NCI-H2107 (cell line): Measurements from ENCODE around the gene ZNF512B.
"Not testable (repeated sequence)": the region's sequence is repeated elsewhere in the genome, so short reads cannot be mapped to it uniquely, and the experiment has no call there.

ENCODE experiments used
- DNase-seq: peaks from one replicate; lab custom pipeline; 2025; lab: John Stamatoyannopoulos, UW

The ZNF512B gene

DNA sequence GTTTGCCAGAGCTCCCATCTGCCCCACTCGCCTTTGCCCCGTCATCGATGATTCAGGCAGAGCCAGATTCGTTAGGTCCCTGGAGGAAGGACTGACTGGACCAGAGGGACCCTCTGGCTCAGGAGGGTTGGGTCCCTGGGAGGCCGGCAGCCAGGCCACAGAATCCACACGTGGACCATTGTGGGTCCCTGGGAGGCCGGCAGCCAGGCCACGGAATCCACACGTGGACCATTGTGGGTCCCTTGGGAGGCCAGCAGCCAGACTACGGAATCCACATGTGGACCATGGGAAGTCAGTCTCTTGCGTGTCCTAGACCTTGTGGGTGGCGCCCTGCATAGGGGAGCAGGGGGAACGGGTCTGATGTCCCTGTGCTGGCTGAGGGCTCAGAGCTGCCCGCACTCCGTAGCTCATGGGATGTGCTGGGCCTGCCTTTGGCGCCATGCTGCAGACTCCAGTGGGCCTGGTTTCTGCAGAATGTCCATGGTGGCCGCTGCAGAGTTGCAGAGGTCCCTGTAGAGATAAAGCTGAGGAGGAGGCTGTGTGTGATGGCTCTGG lies 37.0 kb downstream of the ZNF512B start:
- no peak for DNase-seq

DNA sequence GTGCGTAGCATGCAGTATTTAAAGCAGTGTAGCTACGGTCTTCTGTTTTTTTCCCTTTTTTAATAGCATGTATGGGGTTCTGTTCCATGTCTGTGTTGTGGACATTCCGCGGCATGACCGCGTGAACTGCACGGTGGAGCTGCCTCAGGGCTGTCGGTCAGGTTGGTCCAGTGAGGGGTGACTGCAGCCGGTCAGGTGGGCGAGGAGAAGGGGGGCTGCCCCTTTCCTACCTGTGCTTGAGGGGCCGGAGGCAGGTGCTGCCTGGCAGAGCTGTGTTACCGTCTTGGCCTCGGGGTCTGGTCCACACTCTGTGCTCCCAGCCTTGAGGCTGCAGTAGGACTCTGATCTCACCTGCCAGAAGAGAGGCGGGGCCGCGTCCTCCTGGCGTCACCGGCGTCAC lies 38.0 kb downstream of the ZNF512B start:
- DNase-seq: no peak

DNA sequence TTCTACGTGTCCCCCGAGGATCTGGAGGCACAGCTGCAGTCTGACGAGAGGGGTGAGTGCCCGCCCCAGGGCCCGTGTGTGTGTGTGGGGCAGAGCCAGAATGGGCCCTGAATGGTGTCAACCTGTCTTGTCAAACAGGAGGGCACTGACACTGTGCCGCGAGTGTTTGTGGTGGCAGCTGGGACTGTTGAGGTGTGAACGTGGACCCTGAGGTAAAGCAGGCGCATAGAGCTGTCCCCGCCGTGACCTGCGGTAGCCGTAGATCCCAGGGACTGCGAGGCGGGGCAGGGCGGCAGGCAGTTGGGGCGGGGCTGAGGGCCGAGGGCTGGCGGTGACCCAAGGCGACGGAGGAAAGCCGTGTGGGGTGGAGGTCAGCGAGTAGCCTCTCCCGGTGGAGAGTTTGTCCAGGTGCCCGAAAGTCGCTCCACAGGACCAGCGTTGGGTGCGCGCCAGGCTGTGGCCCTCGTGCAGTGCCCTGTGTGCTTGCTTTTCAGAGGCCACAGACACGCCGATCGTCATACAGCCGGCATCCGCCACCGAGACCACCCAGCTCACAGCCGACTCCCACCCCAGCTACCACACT lies 38.7 kb downstream of the ZNF512B start:
- no peak for DNase-seq

DNA sequence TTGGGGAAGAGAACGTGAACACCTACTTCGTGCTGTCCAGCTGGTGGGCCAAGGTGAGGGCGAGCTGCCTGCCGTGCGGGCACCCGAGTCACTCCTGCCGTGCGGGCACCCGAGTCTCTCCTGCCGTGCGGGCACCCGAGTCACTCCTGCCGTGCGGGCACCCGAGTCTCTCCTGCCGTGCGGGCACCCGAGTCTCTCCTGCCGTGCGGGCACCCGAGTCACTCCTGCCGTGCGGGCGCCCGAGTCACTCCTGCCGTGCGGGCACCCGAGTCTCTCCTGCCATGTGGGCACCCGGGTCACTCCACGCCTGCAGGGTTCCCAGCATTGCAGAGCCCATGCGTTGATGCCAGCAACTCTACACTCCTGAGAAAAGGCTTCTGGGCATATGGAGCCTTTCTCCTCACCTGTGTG lies 40.3 kb downstream of the ZNF512B start:
- DNase-seq: not testable (repeated sequence)

DNA sequence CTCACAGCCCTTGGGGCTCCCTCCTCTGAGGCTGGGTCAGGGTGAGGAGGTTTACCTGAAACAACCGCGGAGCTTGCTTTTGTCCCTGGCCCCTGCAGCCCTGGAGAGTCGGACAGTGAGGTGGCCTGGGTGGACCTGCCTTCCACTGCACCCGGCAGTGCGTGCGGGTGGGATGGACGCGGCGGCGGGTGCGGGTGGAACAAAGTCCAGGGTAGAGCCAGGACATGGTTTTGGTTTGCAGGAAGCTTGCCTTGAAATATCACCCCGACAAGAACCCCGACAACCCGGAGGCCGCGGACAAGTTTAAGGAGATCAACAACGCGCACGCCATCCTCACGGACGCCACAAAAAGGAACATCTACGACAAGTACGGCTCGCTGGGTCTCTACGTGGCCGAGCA lies 40.7 kb downstream of the ZNF512B start:
- no peak for DNase-seq

DNA sequence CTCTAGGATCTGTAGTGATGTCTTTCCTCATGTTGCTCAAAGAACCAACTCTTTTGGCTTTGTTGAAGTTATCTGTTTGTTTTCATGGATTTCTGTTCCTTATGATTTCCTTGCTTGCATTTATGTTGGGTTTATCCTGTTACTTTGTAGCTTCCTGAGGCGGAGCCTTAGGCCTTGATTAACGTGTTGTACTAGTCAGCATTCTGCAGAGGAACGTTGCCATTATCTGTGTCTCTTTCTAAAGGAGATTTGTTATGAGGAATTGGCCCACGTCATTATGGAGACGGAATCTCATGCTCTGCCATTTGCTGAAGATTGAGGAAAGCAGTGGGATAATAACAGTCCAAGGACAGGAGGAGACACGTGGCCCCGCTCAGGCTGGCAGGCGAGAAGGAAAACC lies 43.4 kb downstream of the ZNF512B start:
- no peak for DNase-seq

DNA sequence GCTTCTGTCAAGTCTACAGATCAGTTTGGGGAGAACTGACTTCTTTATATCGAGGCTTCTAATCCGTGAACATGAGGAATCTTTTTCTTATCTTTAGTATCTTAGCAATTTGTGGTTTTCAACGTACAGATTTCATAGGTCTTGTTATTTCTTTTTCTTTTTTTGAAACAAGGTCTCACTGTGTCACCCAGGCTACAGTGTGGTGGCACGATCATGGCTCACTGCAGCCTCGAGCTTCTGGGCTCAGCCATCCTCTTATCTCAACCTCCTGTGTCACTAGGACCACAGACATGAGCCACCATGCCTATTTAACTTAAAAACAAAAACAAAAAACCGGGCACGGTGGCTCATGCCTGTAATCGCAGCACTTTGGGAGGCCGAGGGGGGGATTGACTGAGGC lies 45.5 kb downstream of the ZNF512B start:
- DNase-seq: no peak

DNA sequence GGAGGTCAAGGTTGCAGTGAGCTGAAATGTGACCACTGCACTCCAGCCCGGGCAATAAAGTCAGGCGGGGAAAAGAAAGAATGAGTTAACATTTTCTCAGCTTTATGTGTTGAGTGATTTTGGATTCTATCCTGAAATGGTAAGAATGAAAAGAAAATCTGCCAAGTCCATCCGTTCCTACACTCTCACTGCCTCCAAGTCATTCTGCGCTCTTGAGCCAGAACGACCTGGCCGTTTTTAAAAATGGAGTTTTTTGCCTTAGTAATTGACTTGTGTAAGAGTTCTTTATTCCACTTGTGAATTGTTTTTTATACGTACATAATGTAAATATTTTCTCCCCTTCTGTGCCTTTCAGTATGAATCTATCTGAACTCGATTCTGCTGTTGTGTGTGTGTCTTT lies 46.1 kb downstream of the ZNF512B start:
- no peak for DNase-seq

DNA sequence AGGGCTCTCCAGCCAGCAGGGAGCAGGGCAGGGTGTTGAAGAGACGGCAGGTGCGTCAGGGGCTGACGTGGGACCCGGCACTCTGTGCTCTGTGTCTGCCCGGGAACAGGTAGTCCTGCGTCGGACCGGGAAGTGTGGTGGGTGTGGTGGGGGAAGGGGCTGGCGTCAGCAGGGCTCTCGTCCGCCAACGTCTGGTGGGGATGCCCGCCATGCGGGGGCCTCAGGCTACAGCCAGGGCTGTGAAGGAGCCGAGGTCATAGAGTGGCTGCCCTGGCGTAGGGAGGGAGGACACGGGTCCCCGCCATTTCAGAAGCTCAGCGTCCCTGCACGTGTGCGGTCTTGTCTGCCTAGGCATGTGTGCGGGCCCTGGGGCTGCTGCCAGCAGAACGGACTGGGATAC lies 49.5 kb downstream of the ZNF512B start:
- no peak for DNase-seq

DNA sequence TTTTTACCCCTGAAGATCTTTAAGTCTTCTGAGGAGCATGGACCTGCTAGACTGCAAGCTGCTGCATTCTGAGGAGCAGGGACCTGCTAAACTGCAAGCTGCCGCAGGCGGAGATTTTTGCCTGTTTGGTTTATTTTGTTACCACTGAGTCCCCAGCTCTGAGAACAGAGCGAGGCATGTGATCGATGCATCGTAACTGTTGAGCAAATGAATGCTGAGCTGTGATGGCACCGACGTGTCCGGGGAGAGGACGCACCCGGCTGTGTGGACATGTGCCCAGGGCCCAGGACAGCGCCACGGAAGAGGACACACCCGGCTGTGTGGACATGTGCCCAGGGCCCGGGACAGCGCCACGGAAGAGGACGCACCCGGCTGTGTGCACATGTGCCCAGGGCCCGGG lies 50.6 kb downstream of the ZNF512B start:
- DNase-seq: no peak

DNA sequence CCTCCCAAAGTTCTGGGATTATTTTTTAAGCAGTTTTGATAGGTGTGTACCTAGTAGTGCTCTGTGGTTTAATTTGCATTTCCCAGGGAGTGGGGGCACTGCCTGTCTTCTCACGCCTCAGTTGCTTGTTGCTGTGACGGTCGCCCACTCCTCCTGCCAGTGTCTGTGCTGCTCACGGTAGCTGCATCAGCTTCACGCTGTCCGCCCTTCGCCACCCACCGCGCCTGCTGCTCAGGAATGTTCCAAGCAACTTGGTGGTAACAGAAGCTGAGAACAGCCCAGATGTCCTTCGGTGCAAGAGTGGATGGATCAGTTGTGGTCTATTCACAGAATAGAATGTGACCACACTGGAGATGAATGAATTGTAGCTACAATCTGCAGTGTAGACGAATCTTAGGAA lies 51.9 kb downstream of the ZNF512B start:
- DNase-seq: no peak

DNA sequence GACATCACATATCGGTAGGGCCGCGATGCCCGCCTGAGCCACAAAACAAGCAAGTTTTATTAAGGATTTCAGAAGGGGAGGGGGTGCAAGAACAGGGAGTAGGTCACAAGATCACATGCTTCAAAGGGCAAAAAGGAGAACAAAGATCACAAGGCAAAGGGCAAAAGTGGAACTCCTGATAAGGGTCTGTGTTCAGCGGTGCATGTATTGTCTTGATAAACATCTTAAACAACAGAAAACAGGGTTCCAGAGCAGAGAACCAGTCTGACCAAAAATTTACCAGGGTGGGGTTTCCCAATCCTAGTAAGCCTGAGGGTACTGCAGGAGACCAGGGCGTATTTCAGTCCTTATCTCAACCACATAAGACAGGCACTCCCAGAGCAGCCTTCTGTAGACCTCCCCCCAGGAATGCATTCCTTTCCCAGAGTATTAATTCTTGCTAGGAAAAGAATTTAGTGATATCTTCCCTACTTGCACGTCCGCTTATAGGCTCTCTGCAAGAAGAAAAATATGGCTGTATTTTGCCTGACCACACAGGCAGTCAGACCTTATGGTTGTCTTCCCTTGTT lies 53.3 kb downstream of the ZNF512B start:
- DNase-seq: not testable (repeated sequence)

DNA sequence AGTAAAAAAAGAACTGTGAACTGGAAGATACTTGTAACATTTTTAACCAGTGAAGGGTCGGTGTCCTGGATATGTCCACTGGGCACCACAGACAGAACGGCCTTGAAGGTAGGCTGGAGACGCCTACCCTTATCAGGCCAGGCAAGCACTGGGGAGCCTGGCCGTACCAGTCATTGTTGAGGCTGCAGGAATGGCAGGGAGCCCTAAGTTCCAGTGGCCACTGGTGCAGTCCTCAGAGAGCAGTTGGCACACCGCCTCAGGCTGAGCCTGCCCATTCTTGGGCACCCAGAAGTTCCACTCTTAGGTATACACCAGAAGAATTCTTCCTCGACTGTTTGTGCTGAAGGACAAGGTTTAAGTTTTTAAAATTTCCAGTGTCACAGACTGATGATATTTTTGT lies 54.3 kb downstream of the ZNF512B start:
- no peak for DNase-seq

DNA sequence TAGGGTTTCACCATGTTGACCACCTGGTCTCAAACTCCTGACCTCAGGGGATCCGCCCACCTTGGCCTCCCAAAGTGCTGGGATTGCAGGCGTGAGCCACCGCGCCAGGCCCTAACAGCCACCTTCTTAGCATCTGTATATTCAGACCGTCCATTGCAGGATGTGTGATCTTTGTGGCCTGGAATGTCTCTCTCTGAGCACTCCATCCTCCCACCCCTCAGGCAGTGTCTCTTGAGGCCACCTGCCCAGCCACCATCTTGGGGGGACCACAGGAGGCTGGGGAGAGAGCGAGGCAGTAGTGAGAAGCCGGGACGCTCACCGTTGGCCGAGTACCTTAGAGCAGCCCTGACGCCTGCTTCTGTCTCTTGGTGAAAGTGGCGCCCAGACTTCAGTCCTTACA lies 56.0 kb downstream of the ZNF512B start:
- no peak for DNase-seq

DNA sequence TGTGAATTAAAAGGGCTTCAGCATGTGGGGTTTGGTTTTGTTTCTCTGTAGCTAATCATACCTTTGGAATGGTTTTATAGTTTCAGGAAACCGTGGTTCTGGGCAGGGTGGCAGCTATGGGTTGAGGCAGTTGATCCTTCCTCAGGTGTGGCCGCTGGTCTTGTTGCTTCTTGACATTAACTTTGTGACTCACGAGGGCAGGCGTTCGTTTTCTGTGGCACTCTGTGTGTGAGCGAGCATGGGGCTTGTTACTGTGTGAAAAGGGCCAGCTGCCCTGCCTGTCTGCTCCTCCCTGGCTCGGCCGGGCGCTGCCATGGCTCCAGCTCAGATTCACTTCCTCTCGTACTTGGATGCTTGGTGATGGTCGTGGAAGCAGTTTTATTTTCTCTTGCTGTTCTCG lies 58.6 kb downstream of the ZNF512B start:
- DNase-seq: no peak

DNA sequence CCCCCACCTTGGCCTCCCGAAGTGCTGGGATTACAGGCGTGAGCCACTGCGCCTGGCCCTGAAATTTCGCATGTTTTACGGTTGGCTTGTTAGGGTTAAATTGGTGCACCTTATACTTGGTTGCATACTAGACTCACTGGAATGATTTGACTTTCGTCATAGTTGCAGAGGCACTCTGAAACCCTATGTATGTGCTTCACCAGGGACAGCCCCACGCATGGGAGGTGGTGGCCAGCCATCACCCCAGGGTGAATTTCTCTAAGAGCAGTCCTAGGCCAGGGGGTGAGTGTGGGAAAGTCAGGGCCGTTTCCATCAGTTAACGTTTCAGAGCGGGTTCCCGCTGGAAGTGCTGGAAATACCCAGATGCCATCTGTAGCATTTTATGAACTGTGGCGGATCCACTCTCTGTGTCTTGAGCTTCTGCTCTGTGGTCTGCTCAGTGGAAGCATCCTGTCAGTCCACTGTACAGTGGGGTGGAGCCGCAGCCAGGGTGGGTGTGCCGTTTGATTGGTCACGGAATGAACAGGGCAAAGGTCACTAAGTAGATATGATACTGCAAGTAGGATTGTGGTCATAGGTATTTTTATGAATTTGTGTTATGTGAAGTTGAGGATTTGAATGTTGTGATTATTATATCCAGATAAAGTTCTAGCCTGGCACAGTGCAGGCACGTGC lies 61.6 kb downstream of the ZNF512B start:
- no peak for DNase-seq
